Putamen (tissue), 1 donor: Measurements from ENCODE around the gene SMIM13.
A peak's percentile ranks its signal among the peaks of the same experiment; 100 is the strongest.

Source experiments
- DNase-seq: peaks from one replicate; pipeline ENCODE4 v3.0.0-alpha.2; 2016; ENCODE audit warnings: low spot score

The SMIM13 gene

DNA sequence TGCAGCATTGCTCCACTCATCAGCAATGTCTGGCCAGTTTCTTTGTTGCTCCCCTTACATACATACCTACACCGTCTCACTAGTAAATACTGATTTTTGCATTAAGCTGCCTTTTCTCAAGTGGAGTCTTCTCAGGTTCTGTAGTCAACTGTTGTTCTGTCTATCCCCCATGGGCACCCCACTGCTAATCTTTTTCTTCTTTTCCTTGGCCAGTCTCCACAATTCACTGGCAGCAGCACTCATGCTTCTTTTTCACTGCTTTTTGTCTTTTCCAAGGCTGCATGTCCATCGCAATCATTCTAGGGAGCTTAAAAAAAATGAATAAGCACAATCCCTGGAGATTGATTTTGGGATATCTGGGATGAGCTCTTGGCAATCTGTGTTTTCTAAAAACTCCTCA, 28.2 kb downstream of the SMIM13 start:
- DNase-seq, result no peak

DNA sequence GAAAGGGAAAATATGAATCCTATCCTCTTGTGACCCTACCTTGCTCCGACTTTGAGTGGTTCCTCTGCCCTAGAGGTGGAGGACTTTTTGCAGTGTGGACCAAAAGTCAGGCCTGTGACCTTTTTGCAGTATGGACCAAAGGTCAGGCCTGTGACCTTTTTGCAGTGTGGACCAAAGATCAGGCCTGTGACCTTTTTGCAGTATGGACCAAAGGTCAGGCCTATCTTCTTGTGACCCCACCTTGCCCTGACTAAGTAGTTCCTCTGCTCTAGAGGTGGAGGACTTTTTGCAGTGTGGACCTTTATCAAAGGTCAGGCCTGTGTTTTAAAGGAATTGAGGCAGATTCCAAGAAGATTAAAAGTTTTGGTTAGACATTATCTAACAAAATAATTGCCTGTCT, 28.7 kb downstream of the SMIM13 start:
- no peak for DNase-seq

DNA sequence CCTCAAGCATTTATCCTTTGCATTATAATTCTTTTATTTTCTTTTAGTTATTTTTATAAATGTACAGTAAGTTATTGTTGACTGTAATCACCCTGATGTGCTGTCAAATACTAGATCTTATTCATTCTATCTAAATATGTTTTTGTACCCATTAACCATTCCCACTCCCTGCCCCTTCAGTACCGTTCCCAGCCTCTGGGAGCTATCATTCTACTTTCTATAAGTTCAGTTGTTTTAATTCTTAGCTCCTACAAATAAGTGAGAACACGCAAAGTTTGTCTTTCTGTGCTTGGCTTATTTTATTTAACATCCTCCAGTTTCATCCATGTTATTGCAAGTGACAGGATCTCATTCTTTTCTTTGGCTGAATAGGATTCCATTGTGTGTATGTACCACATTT, 30.3 kb downstream of the SMIM13 start:
- DNase-seq, result no peak

DNA sequence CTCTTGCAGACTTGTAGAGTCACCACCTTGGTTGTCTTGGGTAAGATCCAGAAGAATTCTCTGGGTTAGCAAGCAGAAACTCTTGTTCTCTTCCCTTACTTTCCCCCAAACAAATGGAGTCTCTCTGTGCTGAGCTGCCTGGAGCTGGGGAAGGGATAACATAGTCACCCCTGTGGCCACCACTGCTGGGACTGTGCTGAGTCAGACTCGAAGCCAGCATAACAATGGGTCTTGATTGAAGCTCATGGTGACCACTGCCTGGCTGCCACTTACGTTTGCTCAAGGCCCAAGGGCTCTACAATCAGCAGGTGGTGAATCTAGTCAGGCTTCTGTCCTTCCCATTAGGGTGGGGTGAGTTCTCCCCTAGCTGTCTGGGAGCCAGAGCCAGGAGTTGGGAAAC, 33.2 kb downstream of the SMIM13 start:
- DNase-seq, result no peak

DNA sequence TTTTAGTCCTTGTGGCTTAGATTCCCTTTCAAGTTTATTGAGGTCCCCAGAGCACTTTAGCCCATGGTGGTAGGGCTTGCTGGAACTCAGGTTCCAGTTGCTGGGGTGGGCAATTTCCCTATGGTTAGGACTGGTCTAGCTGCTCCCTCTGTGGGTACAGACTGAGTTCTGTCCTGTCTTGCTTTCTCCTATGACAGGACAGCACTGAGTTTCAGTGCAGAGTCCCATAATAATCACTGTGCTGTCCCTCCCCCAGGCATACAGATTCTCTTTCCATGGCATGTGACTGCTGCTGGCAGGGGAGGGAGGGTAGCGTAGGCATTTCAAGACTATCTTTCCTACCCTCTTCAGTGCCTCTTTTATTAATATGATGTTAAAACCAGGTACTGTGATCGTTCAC, 35.0 kb downstream of the SMIM13 start:
- no peak for DNase-seq

DNA sequence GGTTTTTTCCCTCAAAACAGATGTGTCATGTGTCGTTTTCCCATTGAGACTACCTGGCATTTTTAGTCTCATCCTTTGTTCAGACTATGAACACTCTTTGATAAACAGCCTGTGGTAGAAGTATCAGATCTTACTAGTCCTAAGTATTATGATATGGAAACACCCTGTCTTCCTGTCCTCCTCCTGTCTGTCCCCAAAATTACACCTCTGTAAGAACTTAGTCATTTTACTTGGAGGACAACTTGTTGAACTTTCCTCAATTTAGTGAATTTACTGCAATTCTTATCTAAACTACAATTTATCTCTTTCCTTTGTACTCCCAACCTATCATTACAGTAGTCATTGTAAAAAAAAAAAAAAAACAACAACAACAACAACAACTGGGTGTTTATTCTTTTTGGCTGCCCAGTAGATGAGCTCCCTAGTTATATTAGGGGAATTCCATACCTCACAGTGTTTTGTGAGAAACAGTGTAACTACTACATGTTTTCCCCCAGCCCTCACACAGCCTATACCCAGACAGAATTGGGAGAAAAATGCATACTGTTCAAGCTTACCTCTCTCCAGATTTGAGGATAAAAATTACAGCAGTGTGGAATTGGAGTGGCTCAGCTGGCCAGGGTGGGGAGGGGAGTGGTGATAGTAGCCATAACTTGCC, 36.4 kb downstream of the SMIM13 start:
- DNase-seq, result no peak

DNA sequence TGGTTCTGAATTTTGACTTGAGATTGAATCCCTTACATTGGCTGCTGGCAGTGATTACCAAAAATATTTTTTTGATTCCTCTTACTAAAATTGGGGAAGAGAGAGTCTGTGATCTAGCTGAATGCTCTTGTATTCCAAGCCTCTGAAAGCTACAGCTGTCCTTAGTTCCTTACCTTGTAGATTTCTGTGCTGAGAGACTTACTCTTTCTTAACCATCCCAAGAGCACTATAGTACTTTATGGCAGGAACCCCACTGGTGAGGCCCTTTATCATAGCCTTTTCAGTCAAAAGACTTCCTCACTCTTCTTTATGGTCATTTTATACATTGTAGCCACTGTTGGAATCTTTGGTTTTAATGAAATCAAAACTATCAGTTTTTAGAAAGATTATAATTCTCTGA, 37.0 kb downstream of the SMIM13 start:
- DNase-seq, result no peak

DNA sequence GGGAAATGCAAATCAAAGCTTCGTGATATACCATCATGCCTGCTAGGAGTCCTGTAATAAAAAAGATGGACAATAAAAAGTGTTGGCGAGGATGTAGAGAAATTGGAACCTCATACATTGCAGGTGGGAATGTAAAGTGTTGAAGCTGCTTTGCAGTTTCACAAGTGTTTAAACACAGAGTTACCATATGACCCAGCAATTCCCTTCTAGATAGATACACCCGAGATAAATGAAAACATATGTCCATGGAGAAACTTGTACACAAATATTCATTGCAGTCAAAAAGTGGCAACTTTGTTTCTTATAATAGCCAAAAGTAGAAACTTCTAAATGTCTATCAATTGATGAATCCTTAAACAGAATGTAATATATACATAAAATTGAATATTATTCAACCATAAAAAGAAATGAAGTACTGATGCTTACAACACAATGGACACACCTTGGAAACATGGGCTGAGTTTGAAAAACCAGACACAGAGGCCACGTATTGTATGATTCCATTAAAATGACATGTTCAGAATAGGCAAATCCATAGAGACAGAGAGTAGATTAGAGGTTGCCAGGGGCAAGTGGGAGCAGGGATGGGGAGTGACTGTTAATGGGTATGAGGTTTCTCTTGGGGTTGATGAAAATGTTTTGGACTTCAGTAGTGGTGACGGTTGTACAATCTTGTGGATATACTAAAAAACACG, 38.7 kb downstream of the SMIM13 start:
- no peak for DNase-seq

DNA sequence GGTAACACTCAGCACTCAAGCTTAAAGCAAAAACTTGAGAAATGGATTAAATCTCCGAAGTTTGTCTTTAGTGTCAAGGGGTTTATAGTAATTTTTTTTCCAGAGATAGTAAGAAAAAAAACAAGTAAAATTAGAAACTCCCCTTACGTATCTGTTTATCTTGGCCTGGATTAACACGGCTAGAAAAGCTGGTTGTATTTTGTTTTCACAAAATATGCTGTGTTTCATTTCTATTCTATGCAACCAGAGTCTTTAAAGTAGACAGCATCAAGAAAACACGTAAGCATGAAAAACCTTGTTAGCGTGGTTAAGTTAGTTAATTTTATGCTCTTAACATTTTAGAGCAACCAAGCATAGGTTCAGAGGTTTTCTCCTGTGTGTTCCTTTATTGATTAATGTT, 39.6 kb downstream of the SMIM13 start:
- no peak for DNase-seq

DNA sequence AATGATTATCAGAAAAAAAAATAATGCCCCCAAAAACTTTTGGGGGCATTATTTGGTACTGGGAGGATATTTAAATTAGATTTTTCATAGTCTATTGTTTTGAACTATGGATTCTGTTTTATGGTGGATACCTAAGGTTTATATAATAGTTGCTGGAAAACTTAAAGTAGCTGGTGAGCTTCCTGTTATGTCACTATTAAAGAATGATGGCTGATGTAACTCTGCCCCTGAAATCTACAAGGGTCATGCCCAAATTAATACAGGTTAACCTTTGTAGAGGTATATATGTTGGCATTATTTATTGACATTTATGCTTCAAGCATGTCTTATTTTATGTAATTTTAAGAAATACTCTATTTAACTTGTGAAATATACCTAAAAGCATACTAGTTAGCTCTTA, 43.2 kb downstream of the SMIM13 start:
- DNase-seq, result no peak

DNA sequence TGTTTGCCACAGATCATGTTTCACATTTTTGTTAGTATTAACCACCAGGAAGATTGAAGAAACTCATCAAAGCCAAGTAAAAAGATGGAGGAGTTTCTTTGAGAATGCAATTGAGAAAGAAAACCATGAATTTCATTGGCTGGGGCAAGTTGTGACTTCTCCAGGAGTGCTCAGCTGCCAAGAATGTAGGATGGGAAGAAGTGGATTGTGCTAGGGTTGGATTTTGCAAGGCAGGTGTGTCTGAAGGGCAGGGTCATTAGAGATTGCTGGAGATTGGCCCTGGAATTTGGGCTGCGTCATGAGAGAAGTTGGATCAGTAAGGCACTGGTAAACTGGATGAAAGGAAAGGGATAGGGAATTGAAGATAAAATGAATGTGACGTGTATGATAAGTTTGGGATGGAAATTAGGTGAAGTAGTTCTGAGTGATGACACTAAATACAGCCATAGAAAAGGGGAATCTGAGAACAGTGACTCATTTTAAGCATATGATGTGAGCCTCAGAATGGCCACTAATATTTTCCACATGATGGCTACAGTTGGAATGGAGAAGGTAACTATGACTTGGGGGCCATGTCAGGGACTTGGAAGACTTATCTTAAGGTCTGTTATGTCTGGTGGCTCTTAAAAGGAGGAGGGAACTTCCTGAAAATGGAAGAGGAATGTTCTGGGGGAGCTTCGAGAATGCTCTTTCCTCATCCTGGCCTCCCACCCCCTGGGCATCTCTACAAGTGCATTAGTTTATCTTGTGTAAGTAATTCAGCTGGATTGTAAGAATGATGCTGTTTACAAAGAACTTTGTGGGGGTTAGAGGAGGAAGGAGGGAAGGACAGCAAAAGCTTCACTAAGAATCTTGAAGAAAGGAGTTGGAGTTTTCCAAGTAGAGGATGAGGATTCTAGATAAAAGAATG, 45.7 kb downstream of the SMIM13 start:
- no peak for DNase-seq

DNA sequence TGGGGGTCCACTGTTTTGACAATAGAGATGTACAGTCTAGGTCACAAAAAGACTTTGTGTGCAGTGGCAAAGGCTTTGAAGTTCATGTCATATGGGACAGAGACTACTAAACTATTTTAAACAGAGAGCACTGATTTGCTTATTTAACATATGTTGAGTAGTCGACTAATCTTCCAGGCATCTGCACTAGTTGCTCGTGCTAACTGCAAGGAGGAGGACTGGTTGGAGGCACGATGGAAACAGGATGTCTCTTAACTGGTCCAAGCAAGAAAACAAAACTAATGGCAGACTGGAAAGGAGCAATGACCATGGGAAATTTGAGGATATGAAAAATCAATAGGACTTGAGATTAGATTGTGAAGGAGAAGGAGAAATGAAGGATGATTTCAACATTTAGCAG, 46.4 kb downstream of the SMIM13 start:
- no peak for DNase-seq

DNA sequence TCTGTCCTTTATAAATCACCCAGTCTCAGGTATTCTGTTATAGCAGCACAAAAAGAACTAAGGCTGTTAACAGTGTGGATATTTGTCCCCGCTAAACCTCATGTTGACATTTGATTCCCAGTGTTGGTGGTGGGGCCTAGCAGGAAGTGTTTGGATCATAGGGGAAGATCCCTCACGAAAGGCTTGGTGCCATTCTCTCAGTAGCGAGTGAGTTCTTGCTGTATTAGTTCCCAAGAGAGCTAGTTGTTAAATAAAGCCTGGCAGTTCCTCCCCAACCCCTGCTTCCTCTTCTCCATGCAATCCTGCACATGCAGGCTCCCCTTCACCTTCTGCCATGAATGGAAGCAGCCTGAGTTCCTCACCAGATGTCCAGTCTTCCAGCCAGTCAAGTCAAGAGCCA, 47.7 kb downstream of the SMIM13 start:
- DNase-seq, result no peak

DNA sequence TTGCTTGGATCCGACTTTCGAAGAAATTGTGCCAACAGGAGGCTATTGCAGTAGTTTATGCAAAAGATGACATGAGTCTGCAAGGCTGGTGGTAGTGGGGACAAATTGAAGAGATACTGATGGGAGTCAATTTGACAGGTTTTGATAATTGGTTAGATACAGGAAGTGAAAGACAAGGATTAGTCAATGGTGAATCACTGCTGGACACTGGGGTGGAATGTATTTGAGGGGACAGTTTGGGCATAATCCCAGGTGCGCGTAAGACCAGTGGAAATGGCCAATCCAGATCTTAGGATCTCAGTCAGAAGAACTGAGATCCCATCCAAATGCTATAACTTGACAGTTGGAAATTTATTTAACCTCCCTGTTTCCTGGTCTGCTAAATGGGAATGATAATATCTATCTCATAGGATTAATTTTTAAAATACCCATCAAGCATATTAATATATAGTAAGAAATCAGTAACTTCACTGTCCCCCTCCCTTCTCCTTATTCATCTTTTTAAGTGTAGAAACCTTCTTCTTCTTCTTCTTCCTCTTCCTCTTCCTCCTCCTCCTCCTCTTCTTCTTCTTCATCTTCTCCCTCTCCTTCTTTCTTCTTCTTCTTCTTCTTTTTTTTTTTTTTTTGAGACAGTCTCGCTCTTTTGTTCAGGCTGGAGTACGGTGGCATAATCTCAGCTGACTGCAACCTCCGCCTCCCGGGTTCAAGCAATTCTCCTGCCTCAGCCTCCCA, 48.8 kb downstream of the SMIM13 start:
- no peak for DNase-seq

DNA sequence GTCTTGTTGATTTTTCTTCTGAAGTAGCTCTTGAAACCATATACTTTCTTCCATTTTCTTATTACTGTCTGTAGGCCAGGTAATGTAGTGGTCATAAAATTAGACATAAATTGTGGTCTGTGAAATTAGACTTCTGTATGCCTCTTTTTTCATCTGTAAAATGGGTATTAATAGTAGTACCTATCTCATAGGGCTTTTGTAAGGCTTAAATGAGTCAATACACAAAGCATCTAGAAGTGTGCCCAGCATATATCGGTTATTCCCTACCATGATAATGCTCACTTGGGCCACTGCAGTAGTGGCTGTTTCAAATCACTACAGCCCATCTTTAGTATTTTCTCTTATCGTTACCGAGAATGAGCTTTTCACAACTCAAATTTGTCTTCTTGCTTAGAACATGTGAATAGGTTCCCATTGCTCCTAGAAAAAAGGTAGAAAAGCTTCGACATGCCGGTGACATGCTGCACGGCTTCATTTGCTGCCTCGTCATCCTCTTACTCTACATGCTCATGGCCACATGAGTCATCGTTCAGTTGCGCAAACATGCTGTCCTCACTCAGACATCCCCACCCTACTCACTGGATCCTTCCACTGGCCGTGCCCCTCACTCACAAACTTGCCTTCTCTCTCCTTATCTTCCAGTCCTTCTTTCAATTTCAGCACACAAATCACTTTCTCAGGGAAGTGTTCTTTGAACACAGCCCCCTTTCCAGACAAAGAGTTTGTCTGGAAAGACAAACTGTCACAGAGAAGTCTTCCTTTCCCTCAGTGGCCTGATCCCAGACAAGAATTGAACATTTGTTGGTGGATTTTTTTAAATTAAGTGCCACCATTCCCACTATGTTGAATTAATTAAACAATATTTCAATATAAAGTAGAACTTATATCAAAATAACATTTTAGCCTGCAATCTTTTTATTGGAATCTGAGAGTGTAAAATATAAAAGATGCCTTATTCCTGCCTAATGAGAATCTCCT, 50.0 kb downstream of the SMIM13 start:
- no peak for DNase-seq

DNA sequence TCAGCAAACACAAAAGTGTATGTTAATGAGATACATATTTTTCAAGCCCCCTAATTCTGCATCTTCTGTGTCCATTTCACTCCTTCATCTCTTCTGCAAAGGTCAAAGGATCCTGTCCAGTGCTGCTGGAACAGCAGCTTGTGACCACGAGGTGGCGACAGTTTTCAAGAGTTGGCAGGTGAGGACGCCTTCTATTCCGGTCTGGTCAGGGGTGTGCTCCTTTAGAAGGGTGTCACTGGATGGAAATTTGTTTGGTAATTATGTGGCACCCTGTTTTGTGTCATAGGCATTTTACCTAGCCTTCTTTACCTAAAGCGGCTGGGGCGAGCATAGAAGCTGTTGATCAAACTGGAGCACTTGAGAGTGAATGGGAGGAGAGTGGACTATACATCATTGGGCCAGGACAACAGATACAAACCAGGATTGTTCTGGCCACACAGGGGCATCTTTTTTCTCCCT, 50.8 kb downstream of the SMIM13 start:
- peak; percentile 65 for DNase-seq

DNA sequence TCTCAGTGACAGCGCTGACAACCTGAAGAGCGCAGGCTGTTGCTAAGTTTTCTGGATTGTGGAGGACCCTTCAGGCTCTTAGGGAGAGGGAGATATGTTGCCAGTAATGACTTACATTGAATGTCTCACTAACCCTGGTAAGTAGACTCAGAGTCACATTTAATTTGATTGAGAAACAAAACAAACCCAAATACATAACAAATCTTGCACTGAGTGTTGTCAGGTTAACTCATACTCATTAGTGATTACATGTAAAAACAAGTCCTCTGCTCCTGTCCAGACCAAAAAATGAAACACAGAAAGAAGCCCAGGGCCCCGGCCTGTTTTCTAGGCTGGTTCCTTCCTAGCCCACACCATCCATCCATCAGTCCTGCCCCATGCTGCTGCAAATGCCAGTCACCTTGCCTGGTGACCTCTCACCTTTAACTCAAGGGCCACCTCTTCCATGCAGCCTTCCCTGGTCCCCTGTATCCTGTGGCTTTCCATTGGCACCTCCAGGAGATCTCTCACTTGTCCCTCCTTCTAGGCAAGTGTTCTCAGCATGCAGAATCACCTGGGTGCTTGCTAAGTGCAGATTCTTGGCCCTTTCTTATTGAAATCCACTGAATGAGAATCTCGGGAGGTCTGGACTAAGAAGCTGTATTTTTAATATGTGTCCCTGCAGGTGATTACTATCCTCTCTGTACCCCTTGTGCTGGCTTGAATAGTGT, 52.6 kb downstream of the SMIM13 start:
- DNase-seq, result no peak

DNA sequence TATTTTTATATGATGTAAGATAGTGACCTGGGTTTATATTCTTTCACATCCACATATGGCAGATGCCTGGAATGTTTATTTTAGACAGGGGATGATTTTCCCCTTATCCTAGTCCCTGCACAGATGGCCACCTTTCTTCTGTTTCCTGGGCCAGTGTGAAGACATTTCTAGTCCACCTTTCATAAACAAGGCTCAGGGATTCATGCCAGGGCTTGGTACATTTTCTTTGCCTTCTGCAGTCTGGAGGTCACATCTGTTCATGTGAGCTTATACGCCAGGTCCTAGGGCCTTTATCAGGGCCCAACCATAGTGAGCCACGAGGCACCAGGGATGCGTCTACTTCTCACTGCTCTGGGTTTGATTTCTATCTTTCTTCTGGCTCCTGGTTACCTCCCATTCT, 55.9 kb downstream of the SMIM13 start:
- no peak for DNase-seq

DNA sequence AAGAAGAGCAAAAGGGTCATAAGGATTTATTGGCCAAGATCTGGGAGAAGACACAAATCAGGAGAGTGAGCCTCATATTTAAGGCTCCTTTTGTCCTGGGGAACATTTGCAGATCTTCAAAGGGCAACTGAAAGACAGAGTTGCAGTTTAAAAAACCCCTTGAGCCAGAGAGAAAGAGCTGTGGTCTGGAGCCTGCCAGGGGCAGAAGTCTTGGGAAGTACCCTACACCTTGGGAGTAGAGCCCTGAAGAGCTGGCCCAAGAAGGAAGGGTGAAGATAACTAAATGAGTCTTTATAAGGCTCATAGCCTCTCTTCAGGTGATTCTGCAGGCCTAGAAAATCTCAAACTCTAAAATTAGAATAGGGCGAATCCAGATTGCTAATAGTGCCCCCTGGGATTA, 57.9 kb downstream of the SMIM13 start:
- no peak for DNase-seq

DNA sequence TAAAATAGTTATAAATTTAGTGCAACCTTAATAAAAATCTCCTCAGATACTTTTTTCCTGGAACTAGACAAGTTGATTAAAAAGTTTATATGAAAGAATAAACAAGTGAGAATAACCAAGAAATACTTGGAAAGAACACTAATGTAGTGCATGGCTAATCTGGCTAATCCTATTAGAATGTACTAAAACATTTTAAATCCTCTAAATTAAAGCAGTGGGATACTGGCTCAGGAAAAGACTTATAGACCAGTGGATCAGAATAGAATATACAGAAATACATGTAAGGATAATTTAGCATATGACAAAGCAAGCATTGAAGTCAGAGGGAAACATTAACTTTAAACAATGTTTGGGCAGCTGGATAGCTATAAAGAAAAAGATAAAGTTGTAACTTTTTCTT, 58.9 kb downstream of the SMIM13 start:
- DNase-seq, result no peak
